ENCODE data around the gene SGIP1.

Gene SGIP1

GRCh38 chr1:66641891-66642473, 108.0 kb downstream of the SGIP1 start:
- no peak overlapping the region for H3K27ac ChIP-seq
- TF ChIP-seq CTCF (IDR thresholded peaks at IDR 0.05) (no peak), ZFX (IDR thresholded peaks at IDR 0.05; ENCODE audit: borderline replicate concordance) (no peak)

- H3K27ac ChIP-seq = no peak overlapping the region
- TF ChIP-seq CTCF (IDR thresholded peaks at IDR 0.05) = no peak
These were observed 109.0 kb downstream of the SGIP1 start for GRCh38 chr1:66642992-66643391.

GRCh38 chr1:66644331-66644730, 110.4 kb downstream of the SGIP1 start:
- TF ChIP-seq CTCF (IDR thresholded peaks at IDR 0.05) (no peak), ZFX (IDR thresholded peaks at IDR 0.05; ENCODE audit: borderline replicate concordance) (no peak)
- H3K27ac ChIP-seq = no peak overlapping the region

GRCh38 chr1:66648901-66649595, 115.1 kb downstream of the SGIP1 start:
- TF ChIP-seq CTCF (IDR thresholded peaks at IDR 0.05) (no peak), ZFX (IDR thresholded peaks at IDR 0.05; ENCODE audit: borderline replicate concordance) (no peak)
- H3K27ac ChIP-seq = no peak overlapping the region

- TF ChIP-seq CTCF (IDR thresholded peaks at IDR 0.05) (no peak), ZFX (IDR thresholded peaks at IDR 0.05; ENCODE audit: borderline replicate concordance) (no peak)
- no peak overlapping the region for H3K27ac ChIP-seq
These were observed 118.6 kb downstream of the SGIP1 start for GRCh38 chr1:66652556-66652955.

- TF ChIP-seq ZFX (IDR thresholded peaks at IDR 0.05; ENCODE audit: borderline replicate concordance) (no peak), CTCF (IDR thresholded peaks at IDR 0.05) (no peak)
- no peak overlapping the region for H3K27ac ChIP-seq
These were observed 120.7 kb downstream of the SGIP1 start for GRCh38 chr1:66654643-66655042.

- TF ChIP-seq CTCF (IDR thresholded peaks at IDR 0.05) = no peak
- no peak overlapping the region for H3K27ac ChIP-seq
These were observed 137.5 kb downstream of the SGIP1 start for GRCh38 chr1:66671455-66671854.

Data from 22Rv1 (cell line).